HepG2 (cell line): ENCODE results near the gene PROC. TPM values are rescaled to one million over a fixed set of nuclear protein-coding genes. Genes with fewer than 3 reads are reported as not detected.

Experiments
- ARNT ChIP-seq: fragments of 450-650 bp; IDR thresholded peaks from 2 replicates; pipeline ENCODE4 v1.6.1; 2017
- BRD4 ChIP-seq: sonication (generic); formaldehyde crosslinking; IDR thresholded peaks from 2 replicates; pipeline ENCODE4 v1.4.0; 2020; ENCODE audit warnings: missing genetic modification reagents
- ETV6 ChIP-seq: sonication (generic); formaldehyde crosslinking; conservative IDR thresholded peaks from 2 replicates; pipeline ENCODE4 v1.4.0; 2020; ENCODE audit warnings: missing genetic modification reagents
- GATAD2A ChIP-seq: IDR thresholded peaks from 2 replicates; pipeline ENCODE4 v1.6.1; 2016
- HCFC1 ChIP-seq: fragments of 150-350 bp; IDR thresholded peaks from 2 replicates; pipeline ENCODE4 v1.6.1; 2014; ENCODE audit warnings: low read depth, low read length
- ISX ChIP-seq: sonication (generic); formaldehyde crosslinking; conservative IDR thresholded peaks from 2 replicates; pipeline ENCODE4 v1.5.0; 2020; ENCODE audit warnings: missing genetic modification reagents
- KLF15 ChIP-seq: sonication (generic); formaldehyde crosslinking; IDR thresholded peaks from 2 replicates; pipeline ENCODE4 v1.8.1; 2023; ENCODE audit warnings: borderline replicate concordance, mild to moderate bottlenecking, inconsistent platforms, missing genetic modification reagents, mixed read lengths
- NFKBIZ ChIP-seq: IDR thresholded peaks from 2 replicates; pipeline ENCODE4 v1.6.1; 2018; ENCODE audit warnings: missing genetic modification reagents, missing compliant biosample characterization
- NFYB ChIP-seq: sonication (generic); formaldehyde crosslinking; IDR thresholded peaks from 2 replicates; pipeline ENCODE4 v1.4.0; 2020; ENCODE audit warnings: missing genetic modification reagents
- NR1H2 ChIP-seq: sonication (generic); formaldehyde crosslinking; IDR thresholded peaks from 2 replicates; pipeline ENCODE4 v1.8.1; 2022; ENCODE audit warnings: low read depth, missing genetic modification reagents, borderline replicate concordance
- POGZ ChIP-seq: sonication (generic); formaldehyde crosslinking; IDR thresholded peaks from 2 replicates; pipeline ENCODE4 v1.4.0; 2020; ENCODE audit warnings: mild to moderate bottlenecking, missing genetic modification reagents
- RAD21 ChIP-seq: fragments of 450-650 bp; formaldehyde crosslinking; IDR thresholded peaks from 2 replicates; pipeline ENCODE4 v1.5.0; 2020; ENCODE audit warnings: mild to moderate bottlenecking
- RAD51 ChIP-seq: fragments of 450-650 bp; IDR thresholded peaks from 2 replicates; pipeline ENCODE4 v1.6.1; 2016; ENCODE audit warnings: borderline replicate concordance
- RXRA ChIP-seq: sonication (generic); formaldehyde crosslinking; IDR thresholded peaks from 2 replicates; pipeline ENCODE4 v1.5.1; 2020; ENCODE audit warnings: missing genetic modification reagents
- SALL2 ChIP-seq: sonication (generic); formaldehyde crosslinking; IDR thresholded peaks from 2 replicates; pipeline ENCODE4 v1.8.1; 2023; ENCODE audit warnings: mild to moderate bottlenecking, missing genetic modification reagents, inconsistent platforms
- SMC3 ChIP-seq: IDR thresholded peaks from 2 replicates; pipeline ENCODE4 v1.6.1; 2011; ENCODE audit warnings: low read length, improper control_type of control experiment
- SP1 ChIP-seq, 2 experiments: fragments of 450-650 bp in 1 of 2; sonication (generic) in 1 of 2; formaldehyde crosslinking in 1 of 2; IDR thresholded peaks; 2 replicates each; pipeline versions ENCODE4 v1.4.0 to v1.6.1; 2016 to 2020; ENCODE audit warnings: missing genetic modification reagents in 1 of 2
- STAT5B ChIP-seq: sonication (generic); formaldehyde crosslinking; IDR thresholded peaks from 2 replicates; pipeline ENCODE4 v1.4.0; 2020; ENCODE audit warnings: missing genetic modification reagents
- ZFP36L2 ChIP-seq: sonication (generic); formaldehyde crosslinking; IDR thresholded peaks from 2 replicates; pipeline ENCODE4 v1.4.0; 2020; ENCODE audit warnings: missing genetic modification reagents
- ZNF160 ChIP-seq: sonication (generic); formaldehyde crosslinking; IDR thresholded peaks from 2 replicates; pipeline ENCODE4 v1.8.0; 2022; ENCODE audit warnings: mild to moderate bottlenecking, inconsistent platforms, missing genetic modification reagents
- ZNF331 ChIP-seq: sonication (generic); formaldehyde crosslinking; IDR thresholded peaks from 2 replicates; pipeline ENCODE4 v1.4.0; 2020; ENCODE audit warnings: missing genetic modification reagents
- ZNF343 ChIP-seq: sonication (generic); formaldehyde crosslinking; IDR thresholded peaks from 2 replicates; pipeline ENCODE4 v1.4.0; 2020; ENCODE audit warnings: mild to moderate bottlenecking, missing genetic modification reagents
- ZNF350 ChIP-seq: sonication (generic); formaldehyde crosslinking; IDR thresholded peaks from 2 replicates; pipeline ENCODE4 v1.4.0; 2020; ENCODE audit warnings: mild to moderate bottlenecking, low read depth, missing genetic modification reagents, borderline replicate concordance
- ZNF556 ChIP-seq: sonication (generic); formaldehyde crosslinking; IDR thresholded peaks from 2 replicates; pipeline ENCODE4 v1.4.0; 2020; ENCODE audit warnings: mild to moderate bottlenecking, missing genetic modification reagents, borderline replicate concordance
- ZNF605 ChIP-seq: sonication (generic); formaldehyde crosslinking; IDR thresholded peaks from 2 replicates; pipeline ENCODE4 v1.8.0; 2022; ENCODE audit warnings: mild to moderate bottlenecking, missing genetic modification reagents
- polyA plus RNA-seq, 8 experiments: library from polyadenylated mRNA; depleted of rRNA in 3 of 8; stranded (reverse) in 7 of 8; unstranded in 1 of 8; fragments of >200 nt; fragmentation: Illumina TruSeq in 4 of 8; extraction: Trizol in 4 of 8; gene quantifications; 2 replicates each; pipeline versions ENCODE4 v1.2.1 to v1.2.3, GENCODE V29; 2011 to 2016; ENCODE audit warnings: low read depth in 4 of 8, missing spikeins in 1 of 8, mixed read lengths in 1 of 8; ENCODE audit not compliant: insufficient read depth in 1 of 8
- total RNA-seq, 5 experiments: library from RNA; depleted of rRNA; stranded (reverse); fragments of >200 nt; fragmentation: Illumina TruSeq; extraction: Trizol; gene quantifications; 2 replicates each; pipeline ENCODE4 v1.2.3, GENCODE V29; 2016; ENCODE audit warnings: low read depth in 1 of 5
- TF ChIP-seq, protein P1 (sequence below): sonication (generic); formaldehyde crosslinking; IDR thresholded peaks from 2 replicates; pipeline ENCODE4 v1.8.0; 2022; ENCODE audit warnings: missing genetic modification reagents, mild to moderate bottlenecking, borderline replicate concordance
- TF ChIP-seq, protein P2 (sequence below): sonication (generic); formaldehyde crosslinking; IDR thresholded peaks from 2 replicates; pipeline ENCODE4 v1.5.0; 2020; ENCODE audit warnings: mild to moderate bottlenecking, missing genetic modification reagents
- TF ChIP-seq, protein P3 (sequence below): fragments of 450-650 bp; IDR thresholded peaks from 2 replicates; pipeline ENCODE4 v1.6.1; 2017

Gene PROC
- total and polyA plus RNA-seq, 2 of the 13 experiments (the other 11 are each of a cell fraction or from before 2014, with no cell fraction given) = 134 to 185 TPM

DNA sequence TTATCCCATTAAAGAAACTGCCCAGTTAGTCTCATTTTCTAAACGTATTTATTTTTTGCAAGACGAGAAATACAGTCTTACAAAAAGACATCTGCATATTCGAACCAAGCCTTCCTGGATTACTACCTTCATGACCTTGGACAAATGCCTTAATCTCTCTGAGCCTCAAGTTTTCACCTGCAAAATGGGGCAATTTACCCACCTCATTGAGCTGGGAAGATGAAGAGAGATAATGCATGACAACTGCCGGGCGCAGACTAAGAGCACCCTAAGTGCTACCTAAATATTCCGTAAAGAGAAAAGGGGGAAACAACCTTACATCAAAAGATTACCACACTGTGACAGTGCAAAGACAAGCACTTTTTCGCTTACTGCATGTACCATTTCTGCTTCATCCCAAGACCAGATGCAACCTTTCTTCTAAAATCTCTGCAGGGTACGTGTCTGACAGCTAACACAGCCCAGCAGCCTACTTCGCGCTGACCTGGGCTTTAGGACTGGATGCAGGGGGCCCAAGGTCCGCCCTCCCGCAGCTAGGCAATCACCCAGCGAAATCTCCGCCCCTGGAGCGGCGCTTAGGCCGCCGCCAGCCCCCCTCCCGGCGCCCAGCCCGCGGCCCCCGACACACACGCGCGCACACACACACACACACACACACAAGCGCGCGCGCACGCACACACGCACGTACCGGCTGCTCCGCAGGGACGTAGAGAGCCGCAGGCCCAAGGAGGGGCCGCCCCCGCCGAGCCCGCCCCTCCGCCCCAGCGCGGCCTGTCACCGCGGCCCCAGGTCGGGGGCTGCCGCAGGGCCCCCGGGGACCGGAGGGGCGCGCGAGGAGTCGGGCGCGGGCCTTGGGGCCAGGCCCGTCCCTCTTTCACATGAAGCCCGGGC is 31.2 kb upstream of the PROC start (continued):
- TF ChIP-seq KLF15 (CRISPR knock-in tag) (no peak), RXRA (CRISPR knock-in tag) (no peak; the same call in 1 of the 2 replicates), BRD4 (CRISPR knock-in tag) (no peak), NFYB (CRISPR knock-in tag) (0 out of 2 replicates have a peak, but pooled peaks have one; percentile 16), SALL2 (CRISPR knock-in tag) (peak; percentile 78), HCFC1 (0 out of 2 replicates have a peak, but pooled peaks have one; percentile 39), RAD21 (CRISPR knock-in tag) (no peak), ZNF350 (CRISPR knock-in tag) (0 out of 2 replicates have a peak, but pooled peaks have one; percentile 61), ZNF556 (peak; percentile 12; the same call in 1 of the 2 replicates), SMC3 (no peak), ZNF160 (CRISPR knock-in tag) (no peak; the same call in 1 of the 2 replicates), ZFP36L2 (CRISPR knock-in tag) (0 out of 2 replicates have a peak, but pooled peaks have one; percentile 39), POGZ (CRISPR knock-in tag) (peak; percentile 67; the same call in 1 of the 2 replicates), GATAD2A (peak; percentile 27; the same call in 1 of the 2 replicates), ZNF605 (CRISPR knock-in tag) (peak; percentile 55; the same call in 1 of the 2 replicates), NR1H2 (CRISPR knock-in tag) (no peak), SP1 (IDR thresholded peaks at IDR 0.05) (no peak), SP1 (CRISPR knock-in tag; IDR thresholded peaks at IDR 0.05) (peak; percentile 41; the same call in 1 of the 2 replicates), STAT5B (CRISPR knock-in tag) (no peak), ZNF343 (CRISPR knock-in tag) (peak; percentile 1; the same call in 1 of the 2 replicates), RAD51 (no peak), ARNT (no peak), NFKBIZ (CRISPR knock-in tag) (no peak), ISX (CRISPR knock-in tag) (no peak; the same call in 1 of the 2 replicates), ETV6 (CRISPR knock-in tag) (no peak), ZNF331 (CRISPR knock-in tag) (peak; percentile 72; the same call in 1 of the 2 replicates)
- TF ChIP-seq, protein P1, sequence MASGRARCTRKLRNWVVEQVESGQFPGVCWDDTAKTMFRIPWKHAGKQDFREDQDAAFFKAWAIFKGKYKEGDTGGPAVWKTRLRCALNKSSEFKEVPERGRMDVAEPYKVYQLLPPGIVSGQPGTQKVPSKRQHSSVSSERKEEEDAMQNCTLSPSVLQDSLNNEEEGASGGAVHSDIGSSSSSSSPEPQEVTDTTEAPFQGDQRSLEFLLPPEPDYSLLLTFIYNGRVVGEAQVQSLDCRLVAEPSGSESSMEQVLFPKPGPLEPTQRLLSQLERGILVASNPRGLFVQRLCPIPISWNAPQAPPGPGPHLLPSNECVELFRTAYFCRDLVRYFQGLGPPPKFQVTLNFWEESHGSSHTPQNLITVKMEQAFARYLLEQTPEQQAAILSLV (CRISPR knock-in tag) = no peak
- TF ChIP-seq, protein P2, sequence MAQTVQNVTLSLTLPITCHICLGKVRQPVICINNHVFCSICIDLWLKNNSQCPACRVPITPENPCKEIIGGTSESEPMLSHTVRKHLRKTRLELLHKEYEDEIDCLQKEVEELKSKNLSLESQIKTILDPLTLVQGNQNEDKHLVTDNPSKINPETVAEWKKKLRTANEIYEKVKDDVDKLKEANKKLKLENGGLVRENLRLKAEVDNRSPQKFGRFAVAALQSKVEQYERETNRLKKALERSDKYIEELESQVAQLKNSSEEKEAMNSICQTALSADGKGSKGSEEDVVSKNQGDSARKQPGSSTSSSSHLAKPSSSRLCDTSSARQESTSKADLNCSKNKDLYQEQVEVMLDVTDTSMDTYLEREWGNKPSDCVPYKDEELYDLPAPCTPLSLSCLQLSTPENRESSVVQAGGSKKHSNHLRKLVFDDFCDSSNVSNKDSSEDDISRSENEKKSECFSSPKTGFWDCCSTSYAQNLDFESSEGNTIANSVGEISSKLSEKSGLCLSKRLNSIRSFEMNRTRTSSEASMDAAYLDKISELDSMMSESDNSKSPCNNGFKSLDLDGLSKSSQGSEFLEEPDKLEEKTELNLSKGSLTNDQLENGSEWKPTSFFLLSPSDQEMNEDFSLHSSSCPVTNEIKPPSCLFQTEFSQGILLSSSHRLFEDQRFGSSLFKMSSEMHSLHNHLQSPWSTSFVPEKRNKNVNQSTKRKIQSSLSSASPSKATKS (CRISPR knock-in tag) = no peak; the same call in 1 of the 2 replicates
- TF ChIP-seq, protein P3, sequence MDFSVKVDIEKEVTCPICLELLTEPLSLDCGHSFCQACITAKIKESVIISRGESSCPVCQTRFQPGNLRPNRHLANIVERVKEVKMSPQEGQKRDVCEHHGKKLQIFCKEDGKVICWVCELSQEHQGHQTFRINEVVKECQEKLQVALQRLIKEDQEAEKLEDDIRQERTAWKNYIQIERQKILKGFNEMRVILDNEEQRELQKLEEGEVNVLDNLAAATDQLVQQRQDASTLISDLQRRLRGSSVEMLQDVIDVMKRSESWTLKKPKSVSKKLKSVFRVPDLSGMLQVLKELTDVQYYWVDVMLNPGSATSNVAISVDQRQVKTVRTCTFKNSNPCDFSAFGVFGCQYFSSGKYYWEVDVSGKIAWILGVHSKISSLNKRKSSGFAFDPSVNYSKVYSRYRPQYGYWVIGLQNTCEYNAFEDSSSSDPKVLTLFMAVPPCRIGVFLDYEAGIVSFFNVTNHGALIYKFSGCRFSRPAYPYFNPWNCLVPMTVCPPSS = no peak
